NB4 (cell line): ENCODE results near the gene PIAS4.

Experiments
- CTCF ChIP-seq: IDR thresholded peaks from one replicate; pipeline ENCODE4 v1.5.1; 2012; ENCODE audit warnings: low read depth, low read length
- MYC ChIP-seq: IDR thresholded peaks from 2 replicates; pipeline ENCODE4 v1.6.1; 2011; ENCODE audit warnings: low read depth, low read length
- POLR2A ChIP-seq: IDR thresholded peaks from 2 replicates; pipeline ENCODE4 v1.6.1; 2011; ENCODE audit warnings: mild to moderate bottlenecking; ENCODE audit not compliant: insufficient read length; ENCODE audit errors: extremely low read depth

GRCh38 chr19:4032436-4032835, 24.9 kb downstream of the PIAS4 start:
- no peak for TF ChIP-seq CTCF
- TF ChIP-seq POLR2A: no peak
- no peak for TF ChIP-seq MYC
